Activated CD4-positive, CD25-positive, alpha-beta regulatory T cell (primary cell): Measurements from ENCODE around the gene IL9R.
"Not testable (repeated sequence)": the region's sequence is repeated elsewhere in the genome, so short reads cannot be mapped to it uniquely, and the experiment has no call there.

Experiments used
- DNase-seq, 4 experiments: peaks; one replicate each; lab custom pipeline; 2025; lab: John Stamatoyannopoulos, UW

IL9R gene, protein sequence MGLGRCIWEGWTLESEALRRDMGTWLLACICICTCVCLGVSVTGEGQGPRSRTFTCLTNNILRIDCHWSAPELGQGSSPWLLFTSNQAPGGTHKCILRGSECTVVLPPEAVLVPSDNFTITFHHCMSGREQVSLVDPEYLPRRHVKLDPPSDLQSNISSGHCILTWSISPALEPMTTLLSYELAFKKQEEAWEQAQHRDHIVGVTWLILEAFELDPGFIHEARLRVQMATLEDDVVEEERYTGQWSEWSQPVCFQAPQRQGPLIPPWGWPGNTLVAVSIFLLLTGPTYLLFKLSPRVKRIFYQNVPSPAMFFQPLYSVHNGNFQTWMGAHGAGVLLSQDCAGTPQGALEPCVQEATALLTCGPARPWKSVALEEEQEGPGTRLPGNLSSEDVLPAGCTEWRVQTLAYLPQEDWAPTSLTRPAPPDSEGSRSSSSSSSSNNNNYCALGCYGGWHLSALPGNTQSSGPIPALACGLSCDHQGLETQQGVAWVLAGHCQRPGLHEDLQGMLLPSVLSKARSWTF

DNA sequence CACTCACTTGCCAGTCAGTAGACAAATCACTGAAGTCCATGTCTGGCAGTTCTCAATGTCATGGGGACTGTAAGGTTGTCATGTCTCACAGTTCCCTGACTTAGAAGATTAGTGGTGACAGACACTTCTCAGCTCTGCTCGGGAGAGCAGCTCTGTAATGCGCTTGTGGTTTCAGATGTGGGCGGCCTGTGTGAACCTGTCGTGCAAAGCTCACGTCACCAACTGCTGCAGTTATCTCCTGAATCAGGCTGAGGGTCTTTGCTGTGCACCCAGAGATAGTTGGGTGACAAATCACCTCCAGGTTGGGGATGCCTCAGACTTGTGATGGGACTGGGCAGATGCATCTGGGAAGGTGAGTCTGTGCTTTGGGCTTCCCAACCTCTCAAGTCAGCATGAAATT lies at the start of gene IL9R:
TSS of gene IL9R (plus strand) at position 261 of the 400 bp plus-strand sequence. CDS start at position 325, 64 bp downstream.
- DNase-seq = no peak

DNA sequence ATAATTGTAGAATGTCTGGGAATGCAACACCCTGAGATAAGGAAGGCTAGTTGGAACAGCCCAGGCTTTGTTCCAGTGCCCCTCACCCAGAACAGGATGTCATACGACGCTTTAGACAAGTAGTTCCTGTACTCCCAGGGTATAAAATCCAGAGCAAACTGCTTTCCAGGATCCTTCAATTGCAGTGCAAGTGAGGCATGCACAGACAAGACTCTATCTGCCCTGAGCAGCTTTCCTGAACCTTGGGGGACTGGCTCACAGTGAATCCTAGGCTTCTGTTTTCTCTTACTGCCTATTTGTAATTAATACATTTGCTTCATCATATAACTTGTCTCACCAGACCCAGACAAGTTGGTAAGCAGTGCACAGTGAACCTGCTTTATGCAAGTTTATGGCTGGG lies 48.4 kb upstream of the IL9R start:
- DNase-seq = no peak

DNA sequence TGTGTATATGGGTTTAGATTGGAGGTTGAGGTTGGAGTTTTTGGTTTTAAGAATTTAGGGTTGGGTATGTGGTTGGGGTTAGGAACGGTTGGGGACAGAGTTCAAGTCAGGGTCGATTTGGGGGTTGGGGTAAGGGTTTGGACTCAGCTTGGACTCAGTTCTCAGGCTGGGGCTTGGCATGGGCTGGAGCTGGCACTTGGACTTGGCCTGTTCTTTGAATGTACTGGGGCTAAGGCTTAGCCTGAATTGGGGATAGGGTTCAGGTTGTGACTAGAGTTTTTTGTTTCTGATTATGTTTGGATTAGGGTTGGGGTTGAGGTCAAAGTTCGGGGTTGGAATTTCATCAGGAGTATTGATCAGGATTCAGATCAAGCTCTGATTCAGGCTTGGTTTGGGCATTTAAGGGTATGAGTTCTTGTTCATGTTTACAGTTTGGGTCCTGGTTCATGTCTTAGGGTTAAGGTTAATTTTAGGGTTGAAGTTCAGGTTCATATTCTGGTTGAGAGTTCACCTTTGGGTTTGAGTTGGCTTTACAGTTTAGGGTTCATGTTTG lies 46.2 kb upstream of the IL9R start:
- no peak for DNase-seq

DNA sequence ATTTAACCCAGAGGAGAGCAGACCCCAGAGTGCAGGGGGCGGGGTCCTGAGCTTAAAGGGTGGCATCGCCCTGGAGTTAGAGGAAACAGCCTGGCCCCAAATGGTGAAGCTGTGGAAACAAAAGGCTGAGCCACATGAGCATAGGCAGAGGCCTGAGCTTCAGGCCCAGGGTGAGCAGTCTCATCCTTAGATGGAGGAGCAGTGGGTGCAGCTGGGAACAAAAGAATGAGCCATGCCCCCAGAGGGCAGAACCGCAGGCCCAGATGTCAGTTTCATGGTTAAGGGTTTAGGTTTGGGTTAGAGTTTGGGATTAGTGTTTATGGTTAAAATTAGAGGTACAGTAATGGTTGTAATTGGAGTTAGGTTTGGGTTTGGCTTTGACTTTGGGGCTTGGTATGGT lies 44.4 kb upstream of the IL9R start:
- no peak for DNase-seq

DNA sequence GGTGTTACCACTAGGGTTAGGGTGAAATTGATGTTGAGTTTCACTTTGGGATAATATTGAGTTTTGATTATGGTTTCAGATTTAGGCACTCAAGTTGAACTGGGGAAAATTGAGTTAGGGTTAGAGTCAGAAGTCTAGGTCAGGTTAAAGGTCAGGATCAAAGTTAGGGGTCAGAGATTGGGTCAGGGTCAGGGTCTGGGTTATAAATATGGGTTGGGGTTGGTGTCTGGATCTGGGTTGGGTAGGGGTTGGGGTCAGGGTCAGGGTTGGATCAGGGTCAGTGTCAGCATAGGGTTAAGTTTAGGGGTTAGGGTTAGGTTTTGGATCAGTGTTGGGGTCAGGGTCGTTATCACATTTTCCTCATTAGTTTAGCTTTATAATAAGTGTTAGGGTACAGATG lies 42.7 kb upstream of the IL9R start:
- DNase-seq = no peak

DNA sequence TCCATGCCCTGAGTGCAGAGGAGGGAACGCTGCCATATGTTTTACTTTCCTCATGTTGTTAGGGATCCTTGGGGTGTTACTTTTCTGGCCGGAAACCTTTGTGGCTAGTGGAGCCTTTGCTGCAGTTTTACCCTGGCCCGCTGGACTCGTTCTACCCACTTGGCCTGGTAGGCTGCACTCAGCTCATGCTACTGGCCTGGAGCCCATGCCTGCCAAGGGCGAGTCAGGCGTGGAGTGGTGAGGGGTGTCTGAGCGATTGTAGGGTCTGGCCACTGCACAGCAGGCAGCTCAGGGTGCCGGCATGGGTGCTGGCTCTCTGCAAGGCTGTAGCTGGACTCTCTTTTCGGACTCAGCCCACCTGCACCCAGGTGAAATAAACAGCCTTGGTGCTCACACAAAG lies 41.4 kb upstream of the IL9R start:
- no peak for DNase-seq

DNA sequence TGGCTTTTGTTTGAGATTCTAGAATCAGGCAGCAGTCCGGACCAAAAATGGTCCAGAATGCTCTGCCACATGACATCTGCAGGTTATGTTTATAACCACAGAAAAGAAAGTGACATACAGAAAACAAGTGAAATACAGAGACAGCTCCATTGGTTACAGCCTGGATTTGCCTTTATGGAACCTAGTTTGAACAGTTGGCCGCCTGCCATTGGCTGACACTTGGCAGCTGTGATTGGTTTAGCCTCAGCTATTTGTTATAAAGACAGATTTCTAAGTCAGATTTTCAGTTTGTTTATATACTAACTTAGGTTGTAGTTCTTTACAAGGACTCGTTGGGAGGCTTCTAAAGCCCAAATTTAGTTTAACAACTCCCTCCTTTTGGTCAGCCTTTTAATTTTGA lies 40.8 kb upstream of the IL9R start:
- DNase-seq = no peak

DNA sequence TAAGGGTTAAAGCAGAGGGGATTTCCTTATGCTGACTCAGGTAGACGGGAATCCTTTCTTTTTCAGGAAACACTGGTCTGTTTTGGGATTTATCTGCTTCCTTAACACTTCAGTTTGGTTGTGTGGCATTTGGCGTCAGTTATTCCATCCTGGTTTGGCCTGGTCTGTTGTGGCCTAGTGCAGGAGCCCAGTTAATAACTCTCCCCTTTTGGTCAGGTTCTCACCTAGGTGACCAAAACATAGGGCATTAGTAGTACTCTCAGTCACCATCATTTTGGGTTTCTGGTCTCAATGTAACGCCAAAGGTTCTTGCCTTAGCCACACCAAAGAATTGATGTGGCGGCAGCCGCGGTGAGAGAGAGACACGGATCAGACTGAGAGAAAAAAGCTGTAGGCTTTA lies 39.7 kb upstream of the IL9R start:
- no peak for DNase-seq

DNA sequence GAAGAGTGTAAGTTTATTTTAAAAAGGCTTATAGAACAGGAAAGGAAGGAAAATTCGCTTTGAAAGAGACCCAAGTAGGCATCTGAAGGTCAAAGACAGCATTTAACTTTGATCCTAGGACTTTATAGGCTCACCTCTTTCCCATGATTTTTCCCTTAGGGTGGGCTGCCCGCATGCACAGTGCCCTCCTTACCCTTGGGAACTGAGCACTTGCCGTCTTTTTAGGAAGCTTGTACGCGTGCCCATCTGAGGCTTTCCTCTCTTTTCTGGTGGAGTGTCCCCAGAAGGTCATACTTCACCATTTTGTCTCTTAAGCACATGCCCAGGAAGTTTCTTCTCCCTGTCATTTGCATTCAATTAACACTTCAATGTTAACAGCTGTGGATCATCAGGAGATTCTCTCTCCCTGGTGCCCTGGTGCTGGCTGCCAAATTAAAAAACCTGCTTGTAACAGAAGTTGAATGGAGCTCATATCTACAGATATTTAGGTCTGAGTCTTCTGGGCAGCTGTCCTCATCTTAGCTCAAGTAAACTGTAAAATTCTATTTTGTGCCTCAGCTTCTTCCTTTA lies 38.4 kb upstream of the IL9R start:
- DNase-seq = no peak

DNA sequence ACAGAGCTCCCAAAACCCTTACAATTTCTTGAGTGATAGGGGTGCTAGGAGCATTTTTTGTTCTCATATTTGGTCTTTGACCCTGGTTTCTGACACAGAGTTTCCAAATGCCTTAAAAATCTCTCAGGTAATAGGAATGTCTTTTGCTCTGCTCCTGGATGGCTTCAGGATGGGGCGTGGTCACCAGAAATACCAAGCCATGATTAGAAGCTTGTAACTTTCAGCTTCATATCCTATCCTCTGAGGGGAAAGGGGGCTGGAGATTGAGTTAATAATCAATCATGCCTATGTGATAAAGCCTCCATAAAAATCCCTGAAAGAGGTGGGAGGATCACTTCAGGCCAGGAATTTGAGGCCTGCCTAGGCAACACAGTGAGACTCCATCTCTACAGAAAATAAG lies 34.6 kb upstream of the IL9R start:
- no peak for DNase-seq

DNA sequence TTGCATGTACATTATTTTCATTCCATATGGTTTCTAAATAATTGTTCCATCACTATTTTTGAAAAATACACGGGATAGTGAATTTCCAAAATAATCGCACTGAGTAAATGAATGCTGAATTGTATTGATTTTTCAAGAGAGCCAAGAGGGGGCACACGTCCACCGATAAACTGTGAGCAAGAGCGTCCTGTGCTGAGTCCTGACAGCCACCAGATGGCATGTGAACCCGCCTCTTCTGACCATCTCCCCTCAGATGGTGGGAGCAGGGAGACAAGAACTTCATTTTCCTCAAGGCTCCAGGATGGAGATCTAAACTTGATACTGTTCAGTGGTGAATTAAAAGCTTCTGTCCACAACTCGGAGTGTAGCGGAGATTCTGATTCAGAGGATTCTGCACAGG lies 30.6 kb upstream of the IL9R start:
- DNase-seq = no peak

DNA sequence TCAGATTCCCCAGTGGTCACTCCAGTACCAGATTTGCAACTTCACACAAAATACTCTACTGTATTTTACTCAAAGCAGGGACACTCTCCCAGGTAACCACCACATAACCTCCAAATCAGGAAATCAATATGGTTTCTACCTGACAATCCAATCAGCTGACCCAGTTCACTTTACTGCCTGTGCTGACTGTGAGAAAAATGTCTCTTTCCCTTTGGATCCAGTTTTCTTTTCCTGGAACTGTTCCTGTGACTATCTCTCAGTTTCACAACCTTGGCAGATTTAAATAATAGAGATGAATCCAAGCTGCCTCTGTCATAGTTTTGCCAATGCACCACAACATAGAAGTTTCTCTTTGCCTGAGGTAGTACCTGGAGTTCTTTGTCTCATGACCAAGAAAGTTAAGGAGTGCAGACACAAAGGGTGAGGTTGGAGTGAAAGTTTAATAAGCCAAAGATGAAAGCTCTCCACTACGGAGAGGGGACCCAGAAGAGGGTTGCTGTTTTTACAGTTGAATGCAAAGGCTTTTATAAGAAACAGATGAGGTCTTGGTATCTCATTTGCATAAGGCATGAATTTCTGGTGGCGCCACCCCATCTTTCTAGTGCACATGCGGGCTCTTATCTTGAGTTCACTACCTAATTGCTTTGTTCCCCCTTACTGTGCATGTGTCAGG lies 29.7 kb upstream of the IL9R start:
- no peak for DNase-seq

DNA sequence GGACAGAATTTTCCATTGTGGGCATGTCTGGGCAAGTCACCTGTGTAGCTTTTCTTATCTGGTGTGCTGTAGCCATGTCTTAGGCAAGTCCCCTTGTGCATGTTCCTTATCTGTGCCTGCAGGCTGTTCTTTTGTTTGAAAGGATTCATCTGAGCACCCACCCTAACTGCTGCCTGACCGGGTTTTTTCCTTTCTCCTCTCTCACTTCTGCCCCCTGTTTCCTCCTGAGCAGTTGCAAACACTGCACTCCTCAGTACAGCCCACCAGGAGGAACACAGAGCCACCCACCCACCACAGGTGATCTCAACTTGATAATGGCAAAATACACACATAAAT lies 29.2 kb upstream of the IL9R start:
- DNase-seq = no peak

DNA sequence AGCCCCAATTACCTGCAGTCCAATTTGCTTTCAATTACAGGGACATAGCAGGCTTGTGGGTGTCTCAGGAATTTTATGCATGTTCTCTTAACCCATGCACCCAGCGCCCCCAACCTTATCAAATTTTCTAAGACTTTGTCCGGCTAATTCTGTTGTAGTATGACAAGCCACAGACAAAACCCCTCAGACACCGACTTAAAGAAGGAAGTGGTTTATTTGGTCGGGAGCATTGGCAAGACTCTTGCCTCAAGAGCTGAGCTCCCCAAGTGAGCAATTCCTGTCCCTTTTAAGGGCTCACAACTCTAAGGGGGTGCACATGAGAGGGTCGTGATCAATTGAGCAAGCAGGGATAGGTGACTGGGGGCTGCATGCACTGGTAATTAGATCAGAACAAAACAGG lies 28.7 kb upstream of the IL9R start:
- DNase-seq = no peak

DNA sequence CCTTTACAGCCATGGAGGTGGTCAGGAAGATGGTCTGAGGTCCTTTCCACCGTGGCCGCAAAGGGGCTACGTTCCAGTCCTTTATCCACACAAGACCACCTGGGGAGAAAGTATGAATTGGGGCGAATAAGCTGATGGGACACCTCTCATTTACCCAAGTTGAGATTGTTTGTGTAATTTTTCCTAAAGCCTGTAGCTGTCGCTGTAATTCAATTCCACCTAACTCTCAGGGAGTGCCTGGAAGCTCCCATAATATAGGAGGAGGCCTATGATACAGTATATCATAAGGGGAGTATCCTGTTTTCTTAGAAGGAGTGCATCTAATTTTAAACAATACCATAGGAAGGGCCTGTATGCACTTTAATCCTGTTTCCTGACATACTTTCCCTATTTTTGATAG lies 25.8 kb upstream of the IL9R start:
- DNase-seq = not testable (repeated sequence)

DNA sequence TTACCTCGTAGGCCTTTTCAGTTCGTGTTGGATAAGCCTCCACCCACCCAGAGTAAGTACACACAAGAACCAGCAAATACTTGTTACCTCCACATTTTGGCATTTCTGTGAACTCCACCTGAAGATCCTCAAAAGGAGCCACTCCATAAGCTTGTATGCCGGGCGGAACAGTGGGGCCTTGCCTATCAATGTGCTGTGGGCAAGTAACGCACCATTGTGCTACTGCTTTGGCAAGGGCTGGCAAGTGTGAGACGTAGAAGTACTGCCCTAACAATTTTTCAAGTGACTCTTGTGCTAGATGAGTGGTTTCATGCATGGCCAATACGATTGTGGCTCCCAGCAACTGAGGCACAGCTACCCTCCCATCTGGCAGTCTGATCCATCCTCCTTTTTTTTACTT lies 25.3 kb upstream of the IL9R start:
- DNase-seq = not testable (repeated sequence)

DNA sequence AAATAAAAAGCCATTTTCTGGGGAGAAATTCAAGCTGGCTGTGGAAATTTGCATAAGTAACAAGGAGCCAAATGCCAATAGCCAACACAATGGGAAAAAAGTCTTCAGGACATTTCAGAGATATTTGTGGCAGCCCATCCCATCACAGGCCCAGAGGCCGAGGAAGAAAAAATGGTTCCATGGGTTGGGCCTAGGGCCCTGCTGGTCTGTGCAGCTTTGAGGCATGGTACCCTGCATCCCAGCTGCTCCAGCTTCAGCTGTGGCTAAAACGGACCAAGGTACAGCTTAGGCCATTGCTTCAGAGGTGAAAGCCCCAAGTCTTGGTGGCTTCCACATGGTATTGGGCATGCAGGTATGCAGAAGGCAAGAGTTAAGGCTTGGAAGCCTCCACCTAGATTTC lies 14.2 kb upstream of the IL9R start:
- no peak for DNase-seq

DNA sequence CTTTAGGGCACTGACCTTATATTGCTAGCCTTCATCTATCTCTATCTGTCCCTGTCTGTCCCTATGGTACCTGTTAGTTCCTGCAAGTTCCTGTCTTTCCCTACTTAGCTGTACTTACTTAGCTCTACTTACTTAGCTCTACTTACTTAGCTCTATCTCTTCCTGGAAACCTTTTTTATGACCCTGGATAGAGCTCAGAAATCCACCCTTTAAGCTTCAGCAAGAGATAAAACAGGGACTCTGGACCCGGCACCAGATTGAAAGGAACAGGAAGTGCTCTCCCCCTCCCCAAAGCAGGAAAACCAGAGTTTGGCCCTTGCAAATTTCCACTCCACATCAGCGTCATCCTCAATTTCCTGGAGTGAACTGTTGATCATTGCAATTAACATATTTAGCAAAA lies 12.3 kb upstream of the IL9R start:
- DNase-seq = no peak

DNA sequence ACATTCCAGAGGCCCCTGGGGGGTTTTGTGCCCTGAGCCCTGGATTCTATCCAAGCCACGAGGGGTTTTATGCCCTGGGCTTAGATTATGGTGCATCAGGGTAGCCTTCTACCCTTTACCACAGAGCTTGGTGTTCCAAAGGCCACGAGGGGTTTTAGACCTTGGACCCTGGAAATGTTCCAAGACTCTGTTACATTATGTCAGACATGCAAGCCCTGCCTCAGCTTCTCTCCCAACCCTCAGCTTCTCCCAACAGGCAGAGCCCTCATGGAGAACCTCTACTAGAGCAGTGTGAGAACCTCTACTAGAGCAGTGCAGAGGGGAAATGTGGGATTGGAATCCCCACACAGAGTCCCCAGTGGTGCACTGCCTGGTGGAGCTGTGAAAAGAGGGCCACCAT lies 10.5 kb upstream of the IL9R start:
- DNase-seq = not testable (repeated sequence)

DNA sequence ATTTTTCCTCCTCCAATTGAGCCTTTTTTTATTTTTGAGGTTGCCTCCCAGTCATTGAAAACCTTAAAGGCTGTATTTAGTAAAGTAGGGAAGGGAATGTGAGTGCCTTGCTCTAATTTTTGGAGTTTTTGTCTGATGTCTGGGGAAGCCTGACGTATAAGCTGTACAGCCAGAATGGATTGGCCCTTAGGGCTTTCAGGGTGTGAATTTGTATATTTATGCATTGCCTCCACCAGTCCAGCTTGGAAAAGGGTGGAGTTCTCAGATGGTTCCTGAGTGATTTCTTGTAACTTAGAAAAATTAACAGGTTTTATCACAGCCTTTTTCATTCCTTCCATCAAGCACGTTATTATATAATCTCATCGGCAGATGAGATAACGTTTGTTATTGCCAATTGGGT lies 8.6 kb upstream of the IL9R start:
- no peak for DNase-seq

DNA sequence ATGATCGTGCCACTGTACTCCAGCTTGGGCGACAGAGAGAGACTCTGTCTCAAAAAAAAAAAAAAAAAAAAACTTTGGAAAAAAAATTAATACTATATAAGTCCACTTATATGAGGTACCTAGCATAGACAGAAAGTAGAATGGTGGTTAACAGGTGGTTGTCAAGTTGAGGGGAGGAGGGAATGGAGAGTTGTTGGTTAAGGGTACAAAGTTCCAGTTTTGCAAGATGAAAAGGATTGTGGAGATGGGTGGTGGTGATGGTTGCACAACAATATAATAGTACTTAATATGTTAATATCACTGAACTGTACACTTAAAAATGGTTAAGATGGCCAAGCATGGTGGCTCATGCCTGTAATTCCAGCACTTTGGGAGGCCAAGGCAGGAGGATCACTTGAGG lies 4.1 kb upstream of the IL9R start:
- DNase-seq = no peak

DNA sequence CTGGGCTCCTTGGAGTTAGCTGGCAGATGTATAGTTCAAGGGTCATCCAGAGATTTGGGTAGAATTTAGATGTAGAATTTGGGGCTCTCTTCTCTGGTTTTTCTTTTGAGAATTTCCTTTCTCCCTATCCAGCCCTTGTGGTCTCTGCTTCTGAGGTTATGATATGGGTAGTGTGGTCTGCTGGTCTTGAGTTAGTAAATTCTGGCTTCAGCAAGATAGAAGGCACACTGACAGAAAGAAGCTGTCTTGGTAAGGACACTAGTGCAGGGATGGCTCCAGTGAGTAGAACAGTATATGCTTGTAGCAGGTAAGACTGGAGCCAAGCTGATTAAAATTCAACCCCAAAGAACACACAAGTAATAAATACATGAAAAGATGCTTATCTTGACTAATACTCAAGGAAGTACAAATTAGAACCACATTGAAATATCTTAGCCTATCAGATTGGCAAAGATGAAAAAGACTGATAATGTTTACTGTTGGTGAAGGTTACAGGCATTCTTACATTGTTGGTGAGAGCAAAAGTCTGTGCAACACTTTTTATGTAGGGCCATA lies 2.1 kb upstream of the IL9R start:
- DNase-seq = no peak

DNA sequence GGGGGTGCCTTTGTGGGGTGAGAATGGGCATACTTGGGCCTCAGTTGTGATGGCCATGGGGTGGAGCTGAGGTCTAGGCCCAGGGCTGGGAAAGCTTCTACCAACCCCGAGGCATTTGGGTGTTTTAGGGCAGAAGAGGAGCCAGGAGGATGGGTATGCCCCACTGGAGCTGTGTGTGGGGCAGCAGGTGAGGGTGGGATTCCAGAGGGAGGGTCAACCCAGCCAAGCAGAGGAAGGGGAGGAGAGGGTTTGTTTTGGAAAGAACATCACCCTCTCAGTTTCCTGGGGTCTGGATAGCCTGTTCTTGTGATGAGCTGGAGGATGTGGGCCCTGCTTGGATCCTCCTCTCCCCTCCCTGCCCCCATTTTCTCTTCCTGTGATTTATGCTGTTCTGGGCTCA lies 620 bp downstream of the IL9R start:
- no peak for DNase-seq
